HG03025 (cell line): Measurements from ENCODE around the gene ITIH1.

Experiments
- ATAC-seq: cut with Tn5 transposase; IDR thresholded peaks from one replicate; pipeline ENCODE4 v1.9.1; 2021; ENCODE audit warnings: mild to moderate bottlenecking, moderate library complexity; ENCODE audit not compliant: unreplicated experiment, low FRiP score

The ITIH1 gene

DNA sequence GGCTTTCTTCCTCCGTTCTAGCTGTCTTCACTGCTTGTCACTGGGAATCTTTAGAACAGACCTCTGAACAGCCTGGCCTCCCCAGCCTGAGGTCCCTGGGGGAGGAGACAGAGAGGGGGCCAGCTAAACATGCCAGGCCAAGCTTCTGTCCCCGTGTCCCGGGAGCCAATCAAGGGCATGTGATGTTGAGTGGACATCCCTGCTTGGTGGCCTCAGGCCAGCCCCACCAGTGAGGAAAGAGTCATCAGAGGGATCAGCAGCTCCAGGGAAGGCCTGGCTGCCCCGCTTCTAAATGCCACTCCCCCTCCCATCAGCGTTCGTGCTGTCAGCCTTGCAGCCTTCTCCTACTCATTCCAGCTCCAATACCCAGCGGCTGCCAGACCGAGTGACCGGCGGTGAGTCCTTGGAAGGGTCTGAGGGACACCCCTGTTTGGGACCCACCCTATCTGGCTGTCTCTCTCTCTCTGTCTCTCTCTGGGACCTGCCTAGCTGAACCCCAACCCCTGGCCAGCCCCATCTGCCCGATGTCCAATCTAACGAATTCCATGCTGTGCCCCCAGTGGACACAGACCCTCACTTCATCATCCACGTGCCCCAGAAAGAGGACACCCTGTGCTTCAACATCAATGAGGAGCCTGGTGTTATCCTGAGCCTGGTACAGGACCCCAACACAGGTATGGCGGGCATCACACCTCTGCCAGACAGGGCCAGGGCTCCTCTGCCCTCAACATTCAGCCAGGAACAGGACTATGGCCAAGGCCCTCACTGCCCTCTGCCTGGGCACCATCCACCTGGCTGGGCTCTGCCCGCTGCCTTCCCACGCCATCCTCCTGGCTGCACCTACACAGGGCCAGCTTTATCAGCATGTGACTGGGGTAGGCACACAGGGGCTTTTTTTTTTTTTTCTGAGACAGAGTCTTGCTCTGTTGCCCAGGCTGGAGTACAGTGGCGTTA, 10.6 kb downstream of the ITIH1 start:
- ATAC-seq: no peak

DNA sequence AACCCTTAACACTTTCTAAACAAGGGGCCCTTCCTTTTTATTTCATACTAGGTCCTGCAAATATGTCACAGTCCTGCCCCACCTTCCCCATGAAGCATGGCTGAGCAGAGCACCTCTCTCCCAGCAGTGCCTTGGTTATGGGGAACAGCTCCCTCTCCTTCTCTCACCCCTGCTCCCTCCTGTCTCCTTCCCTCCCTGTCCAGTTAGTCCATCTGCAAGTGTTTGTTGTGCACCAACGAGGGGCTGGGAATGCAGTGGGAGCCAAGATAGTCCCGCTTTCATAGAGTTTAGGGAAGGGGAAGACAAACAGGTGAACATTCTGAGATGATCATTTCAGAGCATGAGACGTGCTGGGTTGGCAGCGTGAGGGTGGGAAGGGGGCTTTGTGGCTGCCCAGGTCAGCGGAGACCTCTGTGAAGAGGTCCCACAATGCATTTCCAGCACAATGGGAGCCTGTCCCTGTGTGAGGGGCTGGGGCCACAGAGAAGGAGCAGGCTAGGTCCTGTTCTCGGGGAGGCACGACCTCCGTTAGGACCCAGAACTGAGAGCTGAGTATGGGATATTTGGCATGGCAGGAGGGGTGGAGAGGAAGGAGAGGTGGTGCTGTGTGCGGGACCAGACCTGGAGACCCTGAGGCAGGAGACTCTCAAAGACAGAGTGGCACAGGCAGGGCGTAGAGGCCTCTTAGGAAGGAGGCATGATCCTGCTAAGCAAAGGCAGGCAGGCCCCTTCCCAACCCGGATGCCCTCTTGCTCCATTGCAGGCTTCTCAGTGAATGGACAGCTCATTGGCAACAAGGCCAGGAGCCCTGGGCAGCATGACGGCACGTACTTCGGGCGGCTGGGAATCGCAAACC, 11.7 kb downstream of the ITIH1 start:
- ATAC-seq: no peak

DNA sequence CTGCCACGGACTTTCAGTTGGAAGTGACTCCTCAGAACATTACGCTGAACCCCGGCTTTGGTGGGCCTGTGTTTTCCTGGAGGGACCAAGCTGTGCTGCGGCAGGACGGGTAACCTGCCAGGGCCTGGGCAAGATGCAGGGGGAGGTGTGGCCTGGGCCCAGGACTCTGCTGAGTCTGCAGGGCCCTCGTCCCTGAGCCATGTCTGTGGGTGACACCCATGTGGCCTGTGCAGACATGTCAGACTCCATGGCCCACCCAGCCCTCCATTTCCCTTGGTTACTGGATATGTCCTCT, 12.3 kb downstream of the ITIH1 start:
- no peak for ATAC-seq

- ATAC-seq: no peak
These were observed 12.9 kb downstream of the ITIH1 start for GRCh38 chr3:52790337-52790736.

- no peak for ATAC-seq
These were observed 13.3 kb downstream of the ITIH1 start for GRCh38 chr3:52790741-52791140.

DNA sequence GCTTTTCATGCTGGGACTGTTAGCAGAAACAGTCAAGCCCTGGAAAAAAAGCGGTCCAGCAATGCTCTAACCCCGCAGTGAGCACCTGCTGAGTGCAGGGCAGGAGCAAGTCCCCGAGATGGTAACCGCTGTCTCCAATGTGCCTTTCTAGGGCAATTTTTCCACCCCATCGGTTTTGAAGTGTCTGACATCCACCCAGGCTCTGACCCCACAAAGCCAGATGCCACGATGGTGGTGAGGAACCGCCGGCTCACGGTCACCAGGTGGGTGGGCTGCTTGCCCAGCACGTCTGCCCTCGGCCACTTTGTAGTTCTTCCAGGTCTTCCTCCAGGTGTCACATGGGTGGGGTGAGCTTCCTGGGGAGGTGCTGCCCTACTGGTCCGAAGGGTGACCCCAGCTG, 14.0 kb downstream of the ITIH1 start:
- ATAC-seq: no peak

DNA sequence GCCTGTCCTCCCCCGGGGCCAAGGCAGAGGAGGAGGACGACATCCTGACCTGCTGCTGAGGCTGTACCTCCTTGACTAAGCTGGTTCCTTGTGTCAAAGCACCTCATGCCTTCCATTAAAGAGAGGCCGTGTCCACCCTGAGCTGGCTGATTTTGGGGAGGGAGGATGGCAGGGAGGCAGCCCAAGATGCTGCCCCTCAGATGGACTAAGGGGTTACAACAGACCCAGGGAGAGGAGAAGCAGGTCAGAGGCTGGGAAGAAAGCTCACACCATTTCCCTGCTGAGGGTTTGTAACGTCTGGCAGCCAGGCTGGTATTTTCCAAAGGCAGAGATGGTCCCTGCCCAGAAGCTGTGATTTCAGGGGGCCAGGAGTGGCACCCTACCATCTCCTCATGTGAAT, 14.5 kb downstream of the ITIH1 start:
- no peak for ATAC-seq

- no peak for ATAC-seq
These were observed 15.0 kb downstream of the ITIH1 start for GRCh38 chr3:52792413-52792812.

GRCh38 chr3:52792961-52793695, 15.7 kb downstream of the ITIH1 start:
- ATAC-seq: no peak

DNA sequence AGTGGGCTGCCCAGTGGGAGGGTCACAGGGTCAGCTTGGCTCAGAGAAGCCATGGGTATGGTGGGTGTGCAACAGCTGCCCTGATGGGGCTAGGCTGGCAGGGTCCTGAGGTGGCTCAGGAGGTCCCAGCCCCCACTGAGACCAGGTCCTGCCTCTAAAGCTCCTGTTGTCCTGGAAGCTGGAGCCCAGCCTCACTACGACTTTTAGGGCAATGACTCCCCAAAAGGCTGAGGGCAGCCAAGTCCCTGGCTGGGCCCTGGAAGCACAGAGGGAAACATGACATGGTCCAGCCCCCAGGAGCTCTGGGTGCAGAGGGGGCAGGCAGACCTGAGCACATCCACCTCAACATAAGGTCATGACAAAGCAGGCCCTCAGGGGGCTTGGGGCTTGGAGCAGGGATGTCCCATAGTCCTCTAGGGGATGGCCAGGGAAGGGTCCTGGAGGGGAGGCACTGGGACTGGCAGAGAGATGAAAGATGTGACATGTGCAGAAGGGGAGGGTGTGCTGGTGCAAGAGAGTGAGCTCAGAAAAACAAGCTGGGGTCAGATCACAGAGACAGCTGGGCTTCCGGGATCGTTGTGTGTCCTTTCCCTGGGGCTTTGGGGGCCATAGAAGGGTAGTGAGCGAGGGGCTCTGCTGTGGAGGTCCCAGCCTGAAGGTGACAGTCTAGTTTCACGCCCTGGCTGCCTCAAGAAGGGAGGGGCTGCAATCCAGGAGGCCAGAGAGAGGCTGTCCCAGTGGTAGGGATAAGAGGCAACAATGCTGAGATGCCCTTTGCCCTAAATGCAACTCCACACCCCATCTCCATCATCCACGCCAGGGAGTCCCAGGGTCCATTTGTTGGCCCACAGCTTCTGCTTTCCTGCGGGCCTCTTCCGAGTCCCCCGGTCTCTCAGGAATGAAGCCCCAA, 16.6 kb downstream of the ITIH1 start:
- ATAC-seq: no peak

DNA sequence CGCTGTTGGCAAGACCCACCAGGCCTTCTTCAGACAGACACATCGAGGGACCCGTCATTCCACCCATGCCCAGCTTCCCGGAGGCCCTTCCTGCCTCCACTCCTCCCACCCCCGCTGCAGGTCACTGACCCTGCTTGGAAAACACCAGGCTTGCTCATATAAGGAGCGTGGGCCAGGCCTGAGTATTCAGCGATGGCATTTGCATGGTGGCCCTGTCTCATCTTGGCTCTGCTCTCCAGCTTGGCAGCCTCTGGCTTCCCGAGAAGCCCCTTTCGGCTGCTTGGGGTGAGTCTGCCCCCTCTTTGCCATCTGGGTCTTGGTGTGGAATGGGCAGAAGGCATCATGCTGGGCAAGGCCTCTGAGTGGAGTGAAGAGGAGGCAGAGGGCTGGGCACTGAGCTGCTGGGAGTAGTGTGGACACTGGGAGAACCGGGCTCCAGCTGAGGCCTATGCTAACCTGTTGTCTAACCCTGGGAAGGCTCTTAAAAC, 17.3 kb downstream of the ITIH1 start, which contains the start of gene ITIH3:
ITIH3 (plus strand) TSS at position 185 of the 488 bp plus-strand sequence; CDS start at position 193, 8 bp downstream.
- ATAC-seq: no peak

- no peak for ATAC-seq
These were observed 18.0 kb downstream of the ITIH1 start for GRCh38 chr3:52795298-52795900.

- no peak for ATAC-seq
These were observed 19.0 kb downstream of the ITIH1 start for GRCh38 chr3:52796411-52796810.

DNA sequence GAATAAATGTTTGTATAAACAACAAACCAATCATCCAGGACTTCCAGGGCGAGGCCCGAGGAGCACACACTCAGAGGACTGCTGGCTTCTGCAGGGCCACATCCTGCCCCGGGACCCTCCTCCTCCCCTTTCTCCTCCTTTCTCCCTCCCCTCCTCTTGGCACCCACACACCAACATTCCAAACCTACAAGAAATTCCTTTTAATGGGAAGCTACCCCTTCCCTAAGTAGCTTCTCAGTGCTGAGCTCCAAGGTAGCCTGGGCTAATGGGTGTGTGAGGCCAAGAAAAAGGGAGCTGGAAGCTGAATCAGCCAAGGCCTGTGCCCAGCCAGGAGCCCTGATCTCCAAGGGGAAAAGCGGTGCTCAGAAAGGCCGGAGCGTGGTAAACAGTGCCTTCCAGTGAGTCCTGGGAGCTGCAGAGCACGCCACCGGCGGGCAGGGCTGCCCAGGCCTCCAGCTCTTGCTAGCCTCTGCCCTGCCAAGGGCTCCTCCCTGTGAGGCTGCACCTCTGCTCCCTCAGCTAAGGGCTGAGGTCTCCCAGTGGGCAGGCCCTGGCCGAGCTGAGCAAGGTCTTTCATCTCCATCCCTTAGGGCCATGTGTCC, 21.1 kb downstream of the ITIH1 start:
- no peak for ATAC-seq

GRCh38 chr3:52798978-52799476, 21.6 kb downstream of the ITIH1 start:
- ATAC-seq: no peak

GRCh38 chr3:52800079-52800478, 22.7 kb downstream of the ITIH1 start:
- ATAC-seq: no peak

GRCh38 chr3:52801839-52802238, 24.4 kb downstream of the ITIH1 start:
- ATAC-seq: no peak

DNA sequence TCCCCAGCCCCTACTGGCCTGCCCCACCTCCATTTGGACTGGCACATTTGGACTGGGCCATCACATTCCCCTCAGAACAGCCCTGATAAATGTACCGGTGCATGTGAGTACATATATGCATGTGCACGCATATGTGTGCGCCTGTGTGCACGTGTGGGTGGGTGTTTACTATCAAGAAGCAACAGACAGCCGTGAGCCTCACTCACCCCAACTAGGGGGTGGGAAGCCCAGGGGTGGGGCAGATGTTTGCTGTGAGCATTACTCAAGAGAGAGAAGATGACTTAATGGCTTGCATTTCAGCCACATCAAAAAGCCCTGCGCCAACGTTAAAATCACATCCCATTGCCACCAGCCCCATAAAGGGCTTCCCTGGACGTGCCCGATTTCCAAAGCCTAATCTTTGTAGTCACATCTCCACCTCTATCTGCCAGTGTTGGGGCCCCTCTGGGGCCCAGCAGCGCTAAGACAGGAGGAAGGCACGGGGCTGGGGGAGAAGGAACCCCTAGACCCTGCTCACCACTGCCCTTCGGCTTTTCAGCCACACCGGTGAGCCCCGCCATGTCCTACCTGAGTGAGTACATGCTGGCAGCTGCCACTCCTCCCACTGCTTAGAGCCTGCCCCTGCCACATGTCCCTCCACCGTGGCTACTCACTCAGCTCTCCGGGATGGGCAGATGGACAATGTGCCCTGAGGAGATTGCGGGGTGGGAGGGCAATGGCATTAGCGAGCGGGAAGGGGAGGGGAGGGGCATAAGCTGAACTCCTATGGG, 28.1 kb downstream of the ITIH1 start:
- no peak for ATAC-seq
